ENCODE data around the gene PIAS4.

Gene PIAS4

DNA sequence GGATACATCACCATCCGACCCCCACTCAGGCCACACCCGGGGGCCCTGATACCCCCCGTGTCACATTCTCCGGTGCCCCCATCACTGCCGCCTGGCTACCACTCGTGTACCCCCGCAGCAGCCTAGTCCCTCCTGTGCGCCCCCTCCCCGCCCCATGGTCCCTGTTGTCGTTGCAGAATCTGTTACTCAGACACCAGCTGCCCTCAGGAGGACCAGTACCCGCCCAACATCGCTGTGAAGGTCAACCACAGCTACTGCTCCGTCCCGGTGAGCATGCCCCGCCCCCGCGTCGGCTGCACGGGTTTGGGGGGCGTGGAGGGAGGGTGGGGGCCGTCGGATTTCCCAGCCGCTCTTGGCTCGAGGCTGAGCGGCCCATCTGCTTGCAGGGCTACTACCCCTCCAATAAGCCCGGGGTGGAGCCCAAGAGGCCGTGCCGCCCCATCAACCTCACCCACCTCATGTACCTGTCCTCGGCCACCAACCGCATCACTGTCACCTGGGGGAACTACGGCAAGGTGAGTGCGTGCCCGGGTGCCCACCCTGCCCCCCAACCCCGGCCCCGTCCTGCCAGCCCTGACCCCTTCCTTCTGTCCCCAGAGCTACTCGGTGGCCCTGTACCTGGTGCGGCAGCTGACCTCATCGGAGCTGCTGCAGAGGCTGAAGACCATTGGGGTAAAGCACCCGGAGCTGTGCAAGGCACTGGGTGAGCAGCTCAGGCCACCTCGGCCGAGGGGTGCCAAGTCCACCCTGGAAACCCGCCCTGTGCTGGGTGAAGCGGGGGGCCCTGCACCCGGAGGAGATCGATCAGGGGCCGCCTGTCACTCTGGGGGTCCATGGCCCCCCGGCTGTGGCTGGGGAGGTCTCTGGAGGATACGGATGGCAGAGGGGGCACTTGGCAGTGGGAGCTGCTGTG, 21.1 kb downstream of the PIAS4 start:
- TF ChIP-seq, protein P1, sequence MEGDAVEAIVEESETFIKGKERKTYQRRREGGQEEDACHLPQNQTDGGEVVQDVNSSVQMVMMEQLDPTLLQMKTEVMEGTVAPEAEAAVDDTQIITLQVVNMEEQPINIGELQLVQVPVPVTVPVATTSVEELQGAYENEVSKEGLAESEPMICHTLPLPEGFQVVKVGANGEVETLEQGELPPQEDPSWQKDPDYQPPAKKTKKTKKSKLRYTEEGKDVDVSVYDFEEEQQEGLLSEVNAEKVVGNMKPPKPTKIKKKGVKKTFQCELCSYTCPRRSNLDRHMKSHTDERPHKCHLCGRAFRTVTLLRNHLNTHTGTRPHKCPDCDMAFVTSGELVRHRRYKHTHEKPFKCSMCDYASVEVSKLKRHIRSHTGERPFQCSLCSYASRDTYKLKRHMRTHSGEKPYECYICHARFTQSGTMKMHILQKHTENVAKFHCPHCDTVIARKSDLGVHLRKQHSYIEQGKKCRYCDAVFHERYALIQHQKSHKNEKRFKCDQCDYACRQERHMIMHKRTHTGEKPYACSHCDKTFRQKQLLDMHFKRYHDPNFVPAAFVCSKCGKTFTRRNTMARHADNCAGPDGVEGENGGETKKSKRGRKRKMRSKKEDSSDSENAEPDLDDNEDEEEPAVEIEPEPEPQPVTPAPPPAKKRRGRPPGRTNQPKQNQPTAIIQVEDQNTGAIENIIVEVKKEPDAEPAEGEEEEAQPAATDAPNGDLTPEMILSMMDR (IDR thresholded peaks at IDR 0.05; ENCODE audit: borderline replicate concordance, control extremely low read depth, extremely low read depth, insufficient read depth, missing control alignments), result no peak
- no peak for DNase-seq (ENCODE audit: low spot score)
- in situ Hi-C loops (cut with MboI; ENCODE audit: low sequenced_read_pairs, unreplicated experiment), result no loop called here

DNA sequence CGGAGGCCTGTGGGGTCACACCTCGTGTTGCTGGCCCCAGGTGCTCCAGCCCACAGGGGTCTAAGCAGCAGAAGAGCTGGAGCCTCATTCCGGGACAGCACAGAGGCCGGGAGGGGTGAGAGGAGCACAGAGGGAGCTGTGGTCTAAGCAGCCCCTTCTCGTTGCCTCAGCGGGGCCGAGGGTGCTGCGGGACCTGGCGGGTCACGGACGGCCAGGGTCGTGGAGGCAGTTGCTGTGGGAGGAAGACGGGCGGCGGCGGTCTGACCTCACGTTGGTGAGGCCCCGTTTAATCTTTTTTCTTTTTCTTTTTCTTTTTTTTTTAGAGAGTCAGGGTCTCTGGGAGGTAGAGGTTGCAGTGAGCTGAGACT, 21.7 kb downstream of the PIAS4 start:
- in situ Hi-C loops (cut with MboI; ENCODE audit: low sequenced_read_pairs, unreplicated experiment), result no loop called here
- no peak for DNase-seq (ENCODE audit: low spot score)
- TF ChIP-seq, protein P1 (IDR thresholded peaks at IDR 0.05; ENCODE audit: borderline replicate concordance, control extremely low read depth, extremely low read depth, insufficient read depth, missing control alignments), result no peak

DNA sequence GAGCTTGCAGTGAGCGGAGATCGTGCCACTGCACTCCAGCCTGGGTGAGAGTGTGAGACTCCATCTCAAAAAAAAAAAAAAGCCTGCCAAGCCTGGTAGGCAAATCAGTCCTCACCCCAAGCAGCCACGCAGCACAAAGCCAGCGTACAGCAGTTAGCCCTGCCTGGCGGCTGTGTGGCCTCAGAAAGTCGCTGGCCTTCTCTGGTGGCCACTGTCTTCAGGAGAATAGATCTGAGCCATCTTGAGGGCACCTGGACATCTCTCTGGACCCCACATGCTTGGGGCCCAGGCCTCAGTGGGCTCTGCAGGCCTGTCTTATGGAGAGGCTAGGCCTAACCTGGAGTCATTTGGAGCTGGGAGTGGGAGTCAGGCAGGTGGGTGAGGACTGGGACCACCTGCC, 23.0 kb downstream of the PIAS4 start:
- TF ChIP-seq, protein P1 (IDR thresholded peaks at IDR 0.05; ENCODE audit: borderline replicate concordance, control extremely low read depth, extremely low read depth, insufficient read depth, missing control alignments), result no peak
- in situ Hi-C loops (cut with MboI; ENCODE audit: low sequenced_read_pairs, unreplicated experiment), result no loop called here
- no peak for DNase-seq (ENCODE audit: low spot score)

DNA sequence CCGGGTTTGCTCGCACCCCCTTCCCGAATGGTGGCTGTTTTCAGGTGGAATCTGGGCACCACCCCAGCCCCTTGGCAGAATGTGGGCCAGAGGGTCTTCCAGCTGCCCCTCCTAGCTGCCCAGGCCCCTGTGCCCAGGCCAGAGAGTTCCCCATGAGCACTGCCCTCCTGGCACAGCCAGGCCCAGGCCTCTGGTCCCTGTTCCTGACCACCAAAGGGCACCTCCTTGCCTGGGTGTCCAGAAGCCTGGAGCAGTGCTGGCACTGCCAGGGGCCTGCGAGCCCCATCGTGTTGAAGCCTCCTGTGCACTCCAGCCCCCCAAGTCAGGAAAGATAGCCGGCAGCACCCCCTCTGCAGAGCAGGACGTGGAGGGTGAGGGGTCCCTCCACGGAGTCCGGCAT, 23.4 kb downstream of the PIAS4 start:
- TF ChIP-seq, protein P1 (IDR thresholded peaks at IDR 0.05; ENCODE audit: borderline replicate concordance, control extremely low read depth, extremely low read depth, insufficient read depth, missing control alignments), result no peak
- no peak for DNase-seq (ENCODE audit: low spot score)
- in situ Hi-C loops (cut with MboI; ENCODE audit: low sequenced_read_pairs, unreplicated experiment), result no loop called here

DNA sequence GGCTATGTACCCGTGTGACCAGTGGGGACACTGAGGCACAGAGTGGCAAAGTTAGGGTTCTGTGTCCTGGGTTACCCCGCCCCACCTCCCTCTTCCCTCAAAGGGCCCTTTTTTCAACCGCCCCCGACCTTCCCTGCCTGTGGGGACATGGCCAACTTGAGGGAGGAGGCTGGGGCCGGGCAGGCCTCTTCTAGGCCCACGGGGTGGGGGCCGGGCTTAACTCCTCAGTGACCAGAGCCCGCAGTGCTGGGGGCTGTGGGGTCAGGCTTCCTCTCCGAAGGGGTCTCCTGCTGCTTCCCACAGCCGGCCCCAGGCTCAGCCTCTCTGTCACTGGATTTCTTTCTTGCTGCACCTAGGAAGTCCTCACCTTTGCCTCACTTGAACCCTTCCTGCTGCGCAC, 23.9 kb downstream of the PIAS4 start:
- no peak for DNase-seq (ENCODE audit: low spot score)
- in situ Hi-C loops (cut with MboI; ENCODE audit: low sequenced_read_pairs, unreplicated experiment), result no loop called here
- TF ChIP-seq, protein P1 (IDR thresholded peaks at IDR 0.05; ENCODE audit: borderline replicate concordance, control extremely low read depth, extremely low read depth, insufficient read depth, missing control alignments), result no peak

DNA sequence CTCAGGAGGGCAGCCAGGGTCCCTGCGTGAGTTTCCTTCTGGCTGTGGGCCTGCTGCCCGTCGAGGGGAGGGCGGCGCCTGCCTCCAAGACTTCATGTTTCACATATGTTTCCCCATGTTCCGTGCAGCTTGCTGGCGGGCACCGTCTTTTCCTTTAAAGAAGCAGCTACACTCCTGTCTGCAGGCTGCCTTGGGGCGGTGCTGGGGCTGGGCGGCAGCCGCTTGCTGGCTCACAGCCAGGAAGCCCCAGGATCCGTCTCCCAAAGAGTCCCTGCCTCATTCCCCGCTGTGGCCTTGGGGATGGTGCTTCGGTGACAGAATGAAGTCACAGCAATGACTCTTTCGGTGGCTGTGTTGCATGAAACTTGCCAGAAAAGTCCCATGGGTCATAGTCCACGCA, 24.9 kb downstream of the PIAS4 start:
- no peak for DNase-seq (ENCODE audit: low spot score)
- TF ChIP-seq, protein P1 (IDR thresholded peaks at IDR 0.05; ENCODE audit: borderline replicate concordance, control extremely low read depth, extremely low read depth, insufficient read depth, missing control alignments), result no peak
- in situ Hi-C loops (cut with MboI; ENCODE audit: low sequenced_read_pairs, unreplicated experiment), result no loop called here

Data from GM13976 (cell line).